Tibial nerve (tissue), 4 donors: ENCODE results near the gene SAMD1.

ENCODE experiments used
- EP300 ChIP-seq, 2 donors: sonication (generic); formaldehyde crosslinking; IDR thresholded peaks; one replicate each; pipeline ENCODE4 v1.6.1; 2017; ENCODE audit warnings: antibody characterized with exemption in 2 of 2, mild to moderate bottlenecking in 1 of 2
- POLR2A ChIP-seq, 2 donors: fragments of 450-650 bp; IDR thresholded peaks; one replicate each; pipeline ENCODE4 v1.6.1; 2017; ENCODE audit warnings: antibody characterized with exemption in 2 of 2, mild to moderate bottlenecking in 2 of 2, moderate library complexity in 2 of 2
- TF ChIP-seq, protein P1 (sequence below), 5 experiments: fragments of 200-600 bp in 3 of 5; fragments of 450-650 bp in 2 of 5; sonication (generic) in 3 of 5; IDR thresholded peaks; one replicate each; pipeline ENCODE4 v1.5.1; 2016 to 2019; ENCODE audit warnings: antibody characterized with exemption in 5 of 5, mild to moderate bottlenecking in 3 of 5, moderate library complexity in 2 of 5

- TF ChIP-seq POLR2A (IDR thresholded peaks at IDR 0.05) (peak; percentile 34 to 47), EP300 (IDR thresholded peaks at IDR 0.05) (peak in 1 of 2 donors; percentile 34)
- TF ChIP-seq, protein P1, sequence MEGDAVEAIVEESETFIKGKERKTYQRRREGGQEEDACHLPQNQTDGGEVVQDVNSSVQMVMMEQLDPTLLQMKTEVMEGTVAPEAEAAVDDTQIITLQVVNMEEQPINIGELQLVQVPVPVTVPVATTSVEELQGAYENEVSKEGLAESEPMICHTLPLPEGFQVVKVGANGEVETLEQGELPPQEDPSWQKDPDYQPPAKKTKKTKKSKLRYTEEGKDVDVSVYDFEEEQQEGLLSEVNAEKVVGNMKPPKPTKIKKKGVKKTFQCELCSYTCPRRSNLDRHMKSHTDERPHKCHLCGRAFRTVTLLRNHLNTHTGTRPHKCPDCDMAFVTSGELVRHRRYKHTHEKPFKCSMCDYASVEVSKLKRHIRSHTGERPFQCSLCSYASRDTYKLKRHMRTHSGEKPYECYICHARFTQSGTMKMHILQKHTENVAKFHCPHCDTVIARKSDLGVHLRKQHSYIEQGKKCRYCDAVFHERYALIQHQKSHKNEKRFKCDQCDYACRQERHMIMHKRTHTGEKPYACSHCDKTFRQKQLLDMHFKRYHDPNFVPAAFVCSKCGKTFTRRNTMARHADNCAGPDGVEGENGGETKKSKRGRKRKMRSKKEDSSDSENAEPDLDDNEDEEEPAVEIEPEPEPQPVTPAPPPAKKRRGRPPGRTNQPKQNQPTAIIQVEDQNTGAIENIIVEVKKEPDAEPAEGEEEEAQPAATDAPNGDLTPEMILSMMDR (IDR thresholded peaks at IDR 0.05), result peak; percentile 30 to 99 (median 96)
These were observed 17.2 kb downstream of the SAMD1 start for GRCh38 chr19:14073261-14073924.
